GM18517 (cell line): Measurements from ENCODE around the gene PALB2.
"Not testable (repeated sequence)": the region's sequence is repeated elsewhere in the genome, so short reads cannot be mapped to it uniquely, and the experiment has no call there.

ENCODE experiments used
- ATAC-seq: cut with Tn5 transposase; IDR thresholded peaks from one replicate; pipeline ENCODE4 v1.9.1; 2021; ENCODE audit warnings: mild to moderate bottlenecking, moderate library complexity; ENCODE audit not compliant: unreplicated experiment

Gene PALB2

GRCh38 chr16:23584186-23585076 is 56.7 kb downstream of the PALB2 start:
- no peak for ATAC-seq

GRCh38 chr16:23583271-23583670 is 57.8 kb downstream of the PALB2 start:
- not testable (repeated sequence) for ATAC-seq

DNA sequence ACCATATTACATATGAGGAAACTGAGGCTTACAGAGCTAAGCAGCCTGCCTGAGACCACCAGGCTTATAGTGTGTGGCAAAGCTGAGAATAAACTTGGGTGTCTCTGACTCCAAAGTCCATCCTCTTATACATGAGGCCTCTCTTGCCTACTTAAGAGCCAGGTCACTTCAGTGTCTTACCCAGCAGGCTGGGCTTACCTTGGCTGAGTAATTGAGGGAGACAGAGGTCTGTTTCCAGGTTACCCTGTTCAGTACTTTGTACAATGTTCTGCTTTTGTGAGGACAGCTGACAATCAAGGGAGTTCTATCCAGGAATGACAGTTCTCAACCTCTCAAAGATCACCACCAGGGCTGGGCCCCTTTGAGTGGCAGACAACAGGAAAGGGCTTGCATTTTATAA is 59.3 kb downstream of the PALB2 start:
- ATAC-seq, result no peak

- ATAC-seq, result no peak
Measured at GRCh38 chr16:23580391-23580790, 60.7 kb downstream of the PALB2 start.

GRCh38 chr16:23579371-23579770 is 61.7 kb downstream of the PALB2 start:
- ATAC-seq, result no peak

DNA sequence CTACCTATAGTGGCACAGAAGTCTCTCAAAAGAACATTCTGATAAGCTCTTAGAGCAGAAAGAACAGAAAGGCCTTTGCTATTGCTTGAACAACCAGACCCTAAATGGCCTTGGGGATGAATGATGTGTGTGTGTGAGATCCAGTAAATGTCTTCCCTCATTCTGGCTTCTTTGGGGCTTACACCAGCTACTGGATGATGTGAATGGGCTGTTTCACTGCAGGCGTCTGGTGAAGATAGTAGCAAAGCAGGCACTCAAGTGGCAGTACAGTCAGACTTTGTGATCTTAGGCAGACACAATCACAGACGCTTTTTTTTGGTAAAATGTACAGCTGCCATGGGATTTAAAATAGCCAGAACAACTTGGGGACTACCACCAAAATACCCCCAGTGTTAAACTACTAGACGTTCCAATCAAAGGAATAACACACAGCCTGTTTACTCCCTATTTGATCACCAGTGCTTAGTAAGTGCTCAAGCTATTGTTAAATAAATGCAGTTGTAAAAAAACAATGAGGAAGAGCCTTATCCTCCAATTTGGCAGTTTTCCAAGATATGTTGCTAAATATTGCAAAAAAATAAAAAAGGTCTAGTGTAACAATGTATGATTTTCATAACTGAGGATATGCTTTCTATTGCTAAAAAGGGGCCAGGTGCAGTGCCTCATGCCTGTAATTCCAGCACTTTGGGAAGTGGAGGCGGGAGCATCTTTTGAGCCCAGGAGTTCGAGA is 62.8 kb downstream of the PALB2 start:
- ATAC-seq, result no peak

GRCh38 chr16:23577493-23577892 is 63.6 kb downstream of the PALB2 start:
- no peak for ATAC-seq

DNA sequence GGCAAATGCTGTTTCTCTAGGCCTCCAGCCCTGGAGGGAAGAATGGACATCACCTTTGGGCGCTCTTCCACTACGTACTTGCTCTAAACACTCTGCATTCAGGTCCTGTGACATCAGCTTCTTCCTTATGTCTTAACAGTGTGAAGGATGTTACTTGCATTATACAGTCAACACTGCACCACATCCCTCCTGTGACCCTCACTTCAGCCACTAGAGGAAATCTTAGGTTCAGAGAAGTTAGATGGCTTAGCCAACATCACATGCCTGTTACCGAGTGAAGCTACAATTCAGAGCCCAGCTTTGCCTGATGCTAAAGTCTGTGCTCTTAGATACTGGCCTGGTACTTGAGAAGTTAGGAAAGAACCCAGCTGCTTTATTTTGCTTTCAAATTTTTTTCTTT is 65.3 kb downstream of the PALB2 start:
- ATAC-seq, result no peak

GRCh38 chr16:23573817-23574216 is 67.3 kb downstream of the PALB2 start:
- no peak for ATAC-seq

GRCh38 chr16:23572394-23572793 is 68.7 kb downstream of the PALB2 start:
- no peak for ATAC-seq

GRCh38 chr16:23571895-23572294 is 69.2 kb downstream of the PALB2 start:
- no peak for ATAC-seq

DNA sequence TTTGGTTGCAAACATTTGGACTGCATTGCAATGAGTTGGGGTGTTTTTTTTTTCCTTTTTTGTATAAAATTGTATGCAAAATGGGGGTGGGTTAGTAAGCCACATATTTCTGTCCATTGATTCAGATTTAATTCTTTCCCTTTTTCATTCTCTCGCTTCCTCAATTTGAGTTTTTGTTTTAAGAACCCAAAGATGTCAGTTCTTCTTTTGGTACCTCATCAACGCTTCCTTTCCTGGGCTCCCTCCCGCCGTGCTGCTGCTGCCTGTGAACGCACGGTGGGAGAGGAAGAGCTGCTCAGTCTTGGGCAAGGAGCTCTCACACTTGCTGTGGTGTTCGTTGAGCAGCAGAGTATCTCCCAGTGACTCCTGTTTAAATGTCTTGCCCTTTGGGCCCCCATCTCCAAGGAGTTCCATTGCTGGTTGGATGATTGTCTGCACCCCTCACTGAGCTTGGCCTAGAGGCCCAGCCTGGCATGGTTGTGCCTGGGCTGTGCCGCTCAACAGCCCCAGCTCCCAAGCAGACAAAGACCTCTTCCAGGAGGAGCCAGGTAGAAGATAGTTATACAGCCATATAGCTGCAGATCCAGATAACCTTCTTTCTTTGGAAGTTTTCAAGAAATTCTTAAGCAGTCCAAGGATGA is 70.0 kb downstream of the PALB2 start:
- no peak for ATAC-seq

DNA sequence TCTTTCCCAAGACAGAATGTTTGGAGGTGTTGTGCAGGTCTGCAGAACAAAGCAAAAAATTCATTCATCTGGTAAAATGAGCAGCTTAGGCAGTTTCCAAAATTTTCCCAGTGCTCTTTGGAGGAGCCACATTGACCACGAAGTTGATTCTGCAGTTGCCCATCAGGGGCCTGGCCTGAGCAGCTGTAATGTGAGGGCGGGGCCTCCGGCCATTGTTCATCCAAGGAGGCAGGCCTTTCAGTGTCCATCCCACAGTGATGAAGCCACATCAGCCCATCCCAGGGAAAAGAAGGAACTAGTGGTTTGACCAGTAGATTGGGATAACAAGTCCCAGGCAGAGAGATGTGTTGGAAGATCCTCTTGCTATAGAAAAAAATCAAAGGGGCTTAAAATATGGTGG is 73.5 kb downstream of the PALB2 start:
- ATAC-seq, result no peak

GRCh38 chr16:23566724-23567123 is 74.4 kb downstream of the PALB2 start:
- no peak for ATAC-seq

- ATAC-seq, result no peak
Measured at GRCh38 chr16:23564575-23565363, 76.3 kb downstream of the PALB2 start.

- ATAC-seq, result no peak
Measured at GRCh38 chr16:23563186-23563585, 77.9 kb downstream of the PALB2 start.

DNA sequence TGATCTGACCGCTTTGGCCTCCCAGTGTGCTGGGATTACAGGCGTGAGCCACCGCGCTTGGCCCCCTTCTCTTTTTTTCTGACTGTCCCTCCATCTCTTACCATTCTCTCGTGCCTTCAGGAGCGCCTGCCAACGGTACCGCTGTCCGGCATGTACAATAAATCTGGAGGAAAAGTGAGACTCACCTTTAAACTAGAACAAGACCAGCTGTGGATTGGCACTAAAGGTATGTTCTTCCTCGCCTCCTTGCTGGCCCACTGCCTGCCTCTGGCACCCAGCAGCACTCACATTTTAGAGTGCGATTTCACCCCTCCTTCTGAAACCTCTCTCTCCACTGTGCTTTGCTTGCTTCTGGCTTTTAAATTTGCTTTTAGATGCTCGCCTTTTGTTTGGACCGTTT is 78.6 kb downstream of the PALB2 start:
- ATAC-seq, result no peak

- no peak for ATAC-seq
Measured at GRCh38 chr16:23561586-23561985, 79.5 kb downstream of the PALB2 start.

DNA sequence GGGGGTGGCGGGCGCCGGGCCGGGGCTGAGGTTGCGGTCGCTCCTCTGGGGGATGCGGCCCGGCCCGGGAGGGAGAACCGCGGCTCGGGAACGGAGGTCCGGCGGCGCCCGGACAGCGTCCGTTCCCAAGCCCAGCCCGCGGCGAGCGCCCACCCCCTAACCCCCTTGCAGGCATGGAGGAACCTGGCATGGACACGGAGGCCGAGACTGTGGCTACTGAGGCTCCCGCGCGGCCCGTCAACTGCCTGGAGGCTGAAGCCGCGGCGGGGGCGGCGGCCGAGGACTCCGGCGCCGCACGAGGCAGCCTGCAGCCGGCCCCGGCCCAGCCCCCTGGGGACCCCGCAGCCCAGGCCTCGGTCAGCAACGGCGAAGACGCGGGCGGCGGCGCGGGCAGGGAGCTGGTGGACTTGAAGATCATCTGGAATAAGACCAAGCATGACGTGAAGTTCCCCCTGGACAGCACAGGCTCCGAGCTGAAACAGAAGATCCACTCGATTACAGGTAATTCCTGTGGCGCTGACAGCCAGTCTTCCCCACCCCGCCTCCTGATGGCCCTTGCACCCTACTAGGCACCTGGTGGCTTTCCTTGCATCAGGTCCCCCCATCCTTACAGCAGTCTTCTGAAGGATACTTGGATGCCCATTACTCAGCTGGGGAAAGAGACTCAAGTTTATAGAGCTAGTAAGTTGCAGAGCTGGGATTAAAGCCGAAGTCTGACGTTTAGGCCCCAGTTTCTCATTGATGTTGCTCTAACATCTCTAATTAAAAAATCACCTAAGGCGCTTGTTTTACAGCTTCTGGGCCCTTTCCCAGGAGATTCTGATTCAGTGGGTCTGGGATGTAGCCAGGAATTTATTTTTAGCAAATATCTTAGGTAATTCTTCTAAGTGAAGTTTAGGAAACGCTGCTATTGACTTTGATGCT is 83.1 kb downstream of the PALB2 start:
- ATAC-seq, result peak; percentile 10
